HEK293 (cell line): Measurements from ENCODE around the gene LY6G6D.

Experiments
- CTCF ChIA-PET: fragments of 350-600 bp; formaldehyde crosslinking; extraction: SDS; loops from one replicate; lab custom pipeline; 2021; ENCODE audit warnings: antibody characterized with exemption; lab: Yijun Ruan, JAX
- POLR2A ChIA-PET: fragments of 300-600 bp; formaldehyde crosslinking; extraction: SDS; loops from one replicate; lab custom pipeline; 2020; ENCODE audit warnings: antibody characterized with exemption, inconsistent platforms; lab: Yijun Ruan, JAX
- H3K27ac ChIP-seq: fragments of 200-500 bp; sonication (Bioruptor generic); 2 replicates; pipeline ENCODE4 v1.5.1; 2014; ENCODE audit warnings: low read depth, low read length, control low read depth, inconsistent platforms; ENCODE audit errors: extremely low read depth
- H3K36me3 ChIP-seq, 2 experiments: fragments of 200-500 bp in 1 of 2; sonication (Bioruptor generic) in 1 of 2; 1 replicate in 1 of 2; 2 replicates in 1 of 2; pipeline ENCODE4 v1.5.1; 2014 to 2017; ENCODE audit warnings: inconsistent platforms in 2 of 2, low read length in 2 of 2; ENCODE audit not compliant: control insufficient read depth in 2 of 2, insufficient read depth in 1 of 2
- H3K4me1 ChIP-seq: fragments of 200-500 bp; sonication (Bioruptor generic); 2 replicates; pipeline ENCODE4 v1.5.1; 2014; ENCODE audit warnings: mild to moderate bottlenecking, low read length, inconsistent platforms; ENCODE audit not compliant: control insufficient read depth, insufficient read depth
- H3K4me3 ChIP-seq: 2 replicates; pipeline ENCODE4 v1.5.1; 2011; ENCODE audit warnings: low read depth, mild to moderate bottlenecking, control low read depth, low read length, moderate library complexity
- H3K9me3 ChIP-seq: fragments of 200-500 bp; sonication (Bioruptor generic); 2 replicates; pipeline ENCODE4 v1.5.1; 2014; ENCODE audit warnings: low read depth, low read length, inconsistent platforms; ENCODE audit not compliant: control insufficient read depth, insufficient read depth
- EGR2 ChIP-seq: fragments of 450-650 bp; formaldehyde crosslinking; IDR thresholded peaks from 2 replicates; pipeline ENCODE4 v1.5.1; 2016; ENCODE audit warnings: low read depth, missing biosample characterization, missing genetic modification characterization
- FEZF1 ChIP-seq: fragments of 450-650 bp; formaldehyde crosslinking; IDR thresholded peaks from 2 replicates; pipeline ENCODE4 v1.5.1; 2016; ENCODE audit warnings: missing biosample characterization, missing genetic modification characterization
- GLIS2 ChIP-seq: fragments of 450-650 bp; formaldehyde crosslinking; IDR thresholded peaks from 2 replicates; pipeline ENCODE4 v1.5.1; 2016; ENCODE audit warnings: missing biosample characterization, missing genetic modification characterization
- HOXD13 ChIP-seq: sonication (generic); formaldehyde crosslinking; IDR thresholded peaks from 2 replicates; pipeline ENCODE4 v1.8.0; 2022; ENCODE audit warnings: missing genetic modification reagents, borderline replicate concordance
- IKZF3 ChIP-seq: fragments of 450-650 bp; IDR thresholded peaks from 2 replicates; pipeline ENCODE4 v1.5.0; 2018; ENCODE audit warnings: missing biosample characterization, mild to moderate bottlenecking, missing genetic modification characterization, moderate library complexity
- KLF1 ChIP-seq: fragments of 450-650 bp; formaldehyde crosslinking; IDR thresholded peaks from 2 replicates; pipeline ENCODE4 v1.5.1; 2016; ENCODE audit warnings: missing biosample characterization, missing genetic modification characterization
- KLF7 ChIP-seq: fragments of 450-650 bp; formaldehyde crosslinking; IDR thresholded peaks from 2 replicates; pipeline ENCODE4 v1.5.1; 2016; ENCODE audit warnings: missing biosample characterization, missing genetic modification characterization, borderline replicate concordance
- MYNN ChIP-seq: fragments of 450-650 bp; formaldehyde crosslinking; IDR thresholded peaks from 2 replicates; pipeline ENCODE4 v1.5.1; 2016; ENCODE audit warnings: missing biosample characterization, missing genetic modification characterization, borderline replicate concordance
- RBAK ChIP-seq: fragments of 450-650 bp; formaldehyde crosslinking; IDR thresholded peaks from 2 replicates; pipeline ENCODE4 v1.5.1; 2016; ENCODE audit warnings: missing biosample characterization, missing genetic modification characterization
- SP2 ChIP-seq: fragments of 450-650 bp; formaldehyde crosslinking; IDR thresholded peaks from 2 replicates; pipeline ENCODE4 v1.5.1; 2016; ENCODE audit warnings: missing biosample characterization, missing genetic modification characterization
- SP3 ChIP-seq: fragments of 450-650 bp; formaldehyde crosslinking; IDR thresholded peaks from 2 replicates; pipeline ENCODE4 v1.5.1; 2016; ENCODE audit warnings: missing biosample characterization, missing genetic modification characterization
- WT1 ChIP-seq: fragments of 450-650 bp; formaldehyde crosslinking; IDR thresholded peaks from 2 replicates; pipeline ENCODE4 v1.5.1; 2016; ENCODE audit warnings: missing biosample characterization, missing genetic modification characterization
- ZBTB20 ChIP-seq: fragments of 450-650 bp; formaldehyde crosslinking; IDR thresholded peaks from 2 replicates; pipeline ENCODE4 v1.5.1; 2016; ENCODE audit warnings: missing biosample characterization, missing genetic modification characterization
- ZFHX2 ChIP-seq: fragments of 450-650 bp; formaldehyde crosslinking; conservative IDR thresholded peaks from 2 replicates; pipeline ENCODE4 v1.5.1; 2016; ENCODE audit warnings: missing biosample characterization, missing genetic modification characterization
- ZNF10 ChIP-seq: fragments of 450-650 bp; formaldehyde crosslinking; IDR thresholded peaks from 2 replicates; pipeline ENCODE4 v1.5.1; 2017; ENCODE audit warnings: missing biosample characterization, missing genetic modification characterization
- ZNF23 ChIP-seq: fragments of 450-650 bp; formaldehyde crosslinking; IDR thresholded peaks from 2 replicates; pipeline ENCODE4 v1.5.1; 2016; ENCODE audit warnings: missing biosample characterization, missing genetic modification characterization, borderline replicate concordance
- ZNF354C ChIP-seq: fragments of 450-650 bp; formaldehyde crosslinking; IDR thresholded peaks from 2 replicates; pipeline ENCODE4 v1.5.1; 2016; ENCODE audit warnings: missing biosample characterization, missing genetic modification characterization, low read depth, borderline replicate concordance
- ZNF548 ChIP-seq: fragments of 450-650 bp; formaldehyde crosslinking; IDR thresholded peaks from 2 replicates; pipeline ENCODE4 v1.5.1; 2016; ENCODE audit warnings: missing biosample characterization, missing genetic modification characterization
- ZNF560 ChIP-seq: fragments of 450-650 bp; formaldehyde crosslinking; IDR thresholded peaks from 2 replicates; pipeline ENCODE4 v1.5.1; 2017; ENCODE audit warnings: missing biosample characterization, missing genetic modification characterization, borderline replicate concordance
- ZNF654 ChIP-seq: fragments of 450-650 bp; formaldehyde crosslinking; IDR thresholded peaks from 2 replicates; pipeline ENCODE4 v1.5.1; 2016; ENCODE audit warnings: low read depth, missing biosample characterization, missing genetic modification characterization
- TF ChIP-seq, protein P1 (sequence below): fragments of 450-650 bp; formaldehyde crosslinking; IDR thresholded peaks from 2 replicates; pipeline ENCODE4 v1.5.1; 2017; ENCODE audit warnings: missing biosample characterization, mild to moderate bottlenecking, missing genetic modification characterization, moderate library complexity
- TF ChIP-seq, protein P2 (sequence below): fragments of 450-650 bp; formaldehyde crosslinking; IDR thresholded peaks from 2 replicates; pipeline ENCODE4 v1.5.1; 2017; ENCODE audit warnings: missing biosample characterization, missing genetic modification characterization
- TF ChIP-seq, protein P3 (sequence below): fragments of 450-650 bp; formaldehyde crosslinking; IDR thresholded peaks from 2 replicates; pipeline ENCODE4 v1.5.1; 2016; ENCODE audit warnings: missing biosample characterization, missing genetic modification characterization
- TF ChIP-seq, protein P4 (sequence below): fragments of 450-650 bp; formaldehyde crosslinking; IDR thresholded peaks from 2 replicates; pipeline ENCODE4 v1.5.1; 2017; ENCODE audit warnings: missing biosample characterization, missing genetic modification characterization
- TF ChIP-seq, protein P5 (sequence below): fragments of 450-650 bp; formaldehyde crosslinking; IDR thresholded peaks from 2 replicates; pipeline ENCODE4 v1.5.1; 2017; ENCODE audit warnings: missing biosample characterization, missing genetic modification characterization
- TF ChIP-seq, protein P6 (sequence below): fragments of 450-650 bp; formaldehyde crosslinking; IDR thresholded peaks from 2 replicates; pipeline ENCODE4 v1.5.1; 2016; ENCODE audit warnings: missing biosample characterization, missing genetic modification characterization

Gene LY6G6D

DNA sequence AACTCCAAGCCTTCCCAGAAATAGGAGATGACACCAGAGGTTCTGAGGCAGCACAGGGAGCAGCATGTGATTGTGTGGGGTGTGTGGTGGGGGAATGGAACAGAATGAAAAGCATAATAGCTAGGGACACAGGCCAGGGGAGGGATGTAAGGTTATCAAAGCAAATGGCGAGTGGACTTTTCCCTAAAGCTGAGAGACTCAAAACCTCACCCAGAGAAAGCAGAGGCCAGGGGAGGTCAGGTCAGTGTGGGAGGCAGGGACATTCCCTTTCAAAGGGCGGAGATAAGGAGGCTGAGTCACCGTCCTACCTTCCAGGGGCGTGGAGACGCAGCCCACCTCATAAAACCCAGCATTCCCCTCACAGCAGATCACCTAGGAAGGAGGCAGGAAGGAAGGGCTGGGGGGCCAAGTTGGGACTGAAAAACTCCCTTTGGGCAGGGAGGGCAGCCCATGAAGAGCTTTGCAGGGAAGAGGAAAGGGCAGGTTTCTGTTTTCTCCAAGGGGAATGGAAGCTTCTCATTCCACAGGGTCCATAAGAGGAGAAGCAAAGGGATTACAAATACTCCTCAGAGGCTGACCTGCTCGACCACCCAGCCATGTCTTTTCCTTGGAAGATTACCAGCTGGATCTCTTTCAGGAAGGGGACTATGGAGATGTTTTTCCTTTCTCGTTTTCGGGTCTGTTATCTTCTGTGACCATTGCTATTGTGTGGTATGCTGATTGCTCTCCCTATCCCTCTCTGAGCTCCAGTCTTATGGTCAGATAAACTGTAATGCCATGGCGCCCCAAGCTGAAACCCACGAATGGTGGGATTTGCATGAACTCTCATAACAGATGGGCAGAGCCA lies 24.7 kb upstream of the LY6G6D start (continued):
- TF ChIP-seq SP2 (tag by site-specific recombination), result peak; percentile 25; the same call in 1 of the 2 replicates
- no peak for TF ChIP-seq ZNF548
- no peak for TF ChIP-seq KLF7 (tag by site-specific recombination)
- TF ChIP-seq, protein P1, sequence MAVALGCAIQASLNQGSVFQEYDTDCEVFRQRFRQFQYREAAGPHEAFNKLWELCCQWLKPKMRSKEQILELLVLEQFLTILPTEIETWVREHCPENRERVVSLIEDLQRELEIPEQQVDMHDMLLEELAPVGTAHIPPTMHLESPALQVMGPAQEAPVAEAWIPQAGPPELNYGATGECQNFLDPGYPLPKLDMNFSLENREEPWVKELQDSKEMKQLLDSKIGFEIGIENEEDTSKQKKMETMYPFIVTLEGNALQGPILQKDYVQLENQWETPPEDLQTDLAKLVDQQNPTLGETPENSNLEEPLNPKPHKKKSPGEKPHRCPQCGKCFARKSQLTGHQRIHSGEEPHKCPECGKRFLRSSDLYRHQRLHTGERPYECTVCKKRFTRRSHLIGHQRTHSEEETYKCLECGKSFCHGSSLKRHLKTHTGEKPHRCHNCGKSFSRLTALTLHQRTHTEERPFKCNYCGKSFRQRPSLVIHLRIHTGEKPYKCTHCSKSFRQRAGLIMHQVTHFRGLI, result no peak
- peak; percentile 89 for TF ChIP-seq EGR2 (tag by site-specific recombination)
- TF ChIP-seq ZFHX2 (tag by site-specific recombination), result peak; percentile 90
- peak; percentile 93 for TF ChIP-seq KLF1 (tag by site-specific recombination)
- no peak for TF ChIP-seq ZNF560 (tag by site-specific recombination)
- TF ChIP-seq ZBTB20 (tag by site-specific recombination), result no peak
- TF ChIP-seq RBAK, result no peak
- TF ChIP-seq, protein P2, sequence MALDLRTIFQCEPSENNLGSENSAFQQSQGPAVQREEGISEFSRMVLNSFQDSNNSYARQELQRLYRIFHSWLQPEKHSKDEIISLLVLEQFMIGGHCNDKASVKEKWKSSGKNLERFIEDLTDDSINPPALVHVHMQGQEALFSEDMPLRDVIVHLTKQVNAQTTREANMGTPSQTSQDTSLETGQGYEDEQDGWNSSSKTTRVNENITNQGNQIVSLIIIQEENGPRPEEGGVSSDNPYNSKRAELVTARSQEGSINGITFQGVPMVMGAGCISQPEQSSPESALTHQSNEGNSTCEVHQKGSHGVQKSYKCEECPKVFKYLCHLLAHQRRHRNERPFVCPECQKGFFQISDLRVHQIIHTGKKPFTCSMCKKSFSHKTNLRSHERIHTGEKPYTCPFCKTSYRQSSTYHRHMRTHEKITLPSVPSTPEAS (tag by site-specific recombination), result no peak
- TF ChIP-seq, protein P3, sequence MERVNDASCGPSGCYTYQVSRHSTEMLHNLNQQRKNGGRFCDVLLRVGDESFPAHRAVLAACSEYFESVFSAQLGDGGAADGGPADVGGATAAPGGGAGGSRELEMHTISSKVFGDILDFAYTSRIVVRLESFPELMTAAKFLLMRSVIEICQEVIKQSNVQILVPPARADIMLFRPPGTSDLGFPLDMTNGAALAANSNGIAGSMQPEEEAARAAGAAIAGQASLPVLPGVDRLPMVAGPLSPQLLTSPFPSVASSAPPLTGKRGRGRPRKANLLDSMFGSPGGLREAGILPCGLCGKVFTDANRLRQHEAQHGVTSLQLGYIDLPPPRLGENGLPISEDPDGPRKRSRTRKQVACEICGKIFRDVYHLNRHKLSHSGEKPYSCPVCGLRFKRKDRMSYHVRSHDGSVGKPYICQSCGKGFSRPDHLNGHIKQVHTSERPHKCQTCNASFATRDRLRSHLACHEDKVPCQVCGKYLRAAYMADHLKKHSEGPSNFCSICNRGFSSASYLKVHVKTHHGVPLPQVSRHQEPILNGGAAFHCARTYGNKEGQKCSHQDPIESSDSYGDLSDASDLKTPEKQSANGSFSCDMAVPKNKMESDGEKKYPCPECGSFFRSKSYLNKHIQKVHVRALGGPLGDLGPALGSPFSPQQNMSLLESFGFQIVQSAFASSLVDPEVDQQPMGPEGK (tag by site-specific recombination), result 0 out of 2 replicates have a peak, but pooled peaks have one; percentile 39
- peak; percentile 18; the same call in 1 of the 2 replicates for TF ChIP-seq SP3 (tag by site-specific recombination)
- peak; percentile 41; the same call in 1 of the 2 replicates for TF ChIP-seq GLIS2 (tag by site-specific recombination)
- 0 out of 2 replicates have a peak, but pooled peaks have one; percentile 27 for TF ChIP-seq IKZF3 (tag by site-specific recombination)
- TF ChIP-seq, protein P4, sequence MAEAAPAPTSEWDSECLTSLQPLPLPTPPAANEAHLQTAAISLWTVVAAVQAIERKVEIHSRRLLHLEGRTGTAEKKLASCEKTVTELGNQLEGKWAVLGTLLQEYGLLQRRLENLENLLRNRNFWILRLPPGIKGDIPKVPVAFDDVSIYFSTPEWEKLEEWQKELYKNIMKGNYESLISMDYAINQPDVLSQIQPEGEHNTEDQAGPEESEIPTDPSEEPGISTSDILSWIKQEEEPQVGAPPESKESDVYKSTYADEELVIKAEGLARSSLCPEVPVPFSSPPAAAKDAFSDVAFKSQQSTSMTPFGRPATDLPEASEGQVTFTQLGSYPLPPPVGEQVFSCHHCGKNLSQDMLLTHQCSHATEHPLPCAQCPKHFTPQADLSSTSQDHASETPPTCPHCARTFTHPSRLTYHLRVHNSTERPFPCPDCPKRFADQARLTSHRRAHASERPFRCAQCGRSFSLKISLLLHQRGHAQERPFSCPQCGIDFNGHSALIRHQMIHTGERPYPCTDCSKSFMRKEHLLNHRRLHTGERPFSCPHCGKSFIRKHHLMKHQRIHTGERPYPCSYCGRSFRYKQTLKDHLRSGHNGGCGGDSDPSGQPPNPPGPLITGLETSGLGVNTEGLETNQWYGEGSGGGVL (tag by site-specific recombination), result no peak
- peak; percentile 89 for TF ChIP-seq WT1 (tag by site-specific recombination)

DNA sequence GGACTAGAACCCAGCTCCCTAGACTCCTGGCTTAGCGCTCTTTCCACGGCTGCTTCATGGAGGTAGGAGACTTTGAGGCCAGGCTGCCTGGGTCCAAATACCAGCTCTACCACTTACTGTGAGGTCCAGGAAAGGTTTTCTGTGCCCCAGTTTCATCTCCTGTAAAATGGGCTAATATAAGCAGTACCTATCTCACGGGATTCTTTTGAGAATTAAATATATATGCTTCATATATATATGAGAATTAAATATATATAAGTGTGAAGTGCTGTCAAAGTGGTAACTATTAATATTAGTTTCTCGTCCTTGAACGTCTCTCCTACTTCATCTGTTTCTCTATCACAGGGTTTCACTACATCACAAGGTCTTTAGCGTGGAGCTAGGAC lies 24.1 kb upstream of the LY6G6D start:
- Histone ChIP-seq H3K36me3 (peaks cover 0 to 77% of the 10 kb centered on the region in 2 experiments; a peak in 2 of 3 replicates), H3K4me1 (no peaks in the 10 kb centered on the region), H3K9me3 (no peaks in the 10 kb centered on the region)
- ChIA-PET POLR2A (interaction anchor here (0.6 to 2.4 kb wide), 5 partner anchors 12 to 1473 kb away, joined by 3 to 9 read pairs (median 4); partner anchors contain the start of genes ABHD16A, HSPA1A, HSPA1B and HSPA1L), CTCF (interaction anchor here (0.6 to 4.6 kb wide), 11 partner anchors 9 to 250 kb away, joined by 3 to 24 read pairs (median 4); partner anchors contain the start of genes ABHD16A, LY6G5B, LY6G5C and MPIG6B)
- no peak for TF ChIP-seq ZNF654 (tag by site-specific recombination)
- no peak for TF ChIP-seq ZNF10 (tag by site-specific recombination)
- TF ChIP-seq, protein P5, sequence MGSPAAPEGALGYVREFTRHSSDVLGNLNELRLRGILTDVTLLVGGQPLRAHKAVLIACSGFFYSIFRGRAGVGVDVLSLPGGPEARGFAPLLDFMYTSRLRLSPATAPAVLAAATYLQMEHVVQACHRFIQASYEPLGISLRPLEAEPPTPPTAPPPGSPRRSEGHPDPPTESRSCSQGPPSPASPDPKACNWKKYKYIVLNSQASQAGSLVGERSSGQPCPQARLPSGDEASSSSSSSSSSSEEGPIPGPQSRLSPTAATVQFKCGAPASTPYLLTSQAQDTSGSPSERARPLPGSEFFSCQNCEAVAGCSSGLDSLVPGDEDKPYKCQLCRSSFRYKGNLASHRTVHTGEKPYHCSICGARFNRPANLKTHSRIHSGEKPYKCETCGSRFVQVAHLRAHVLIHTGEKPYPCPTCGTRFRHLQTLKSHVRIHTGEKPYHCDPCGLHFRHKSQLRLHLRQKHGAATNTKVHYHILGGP (tag by site-specific recombination), result no peak
- TF ChIP-seq KLF1 (tag by site-specific recombination), result no peak
- no peak for TF ChIP-seq ZNF23 (tag by site-specific recombination)
- no peak for TF ChIP-seq FEZF1 (tag by site-specific recombination)
- no peak for TF ChIP-seq HOXD13
- no peak for TF ChIP-seq ZNF354C (tag by site-specific recombination)
- TF ChIP-seq, protein P6, sequence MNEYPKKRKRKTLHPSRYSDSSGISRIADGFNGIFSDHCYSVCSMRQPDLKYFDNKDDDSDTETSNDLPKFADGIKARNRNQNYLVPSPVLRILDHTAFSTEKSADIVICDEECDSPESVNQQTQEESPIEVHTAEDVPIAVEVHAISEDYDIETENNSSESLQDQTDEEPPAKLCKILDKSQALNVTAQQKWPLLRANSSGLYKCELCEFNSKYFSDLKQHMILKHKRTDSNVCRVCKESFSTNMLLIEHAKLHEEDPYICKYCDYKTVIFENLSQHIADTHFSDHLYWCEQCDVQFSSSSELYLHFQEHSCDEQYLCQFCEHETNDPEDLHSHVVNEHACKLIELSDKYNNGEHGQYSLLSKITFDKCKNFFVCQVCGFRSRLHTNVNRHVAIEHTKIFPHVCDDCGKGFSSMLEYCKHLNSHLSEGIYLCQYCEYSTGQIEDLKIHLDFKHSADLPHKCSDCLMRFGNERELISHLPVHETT, result no peak
- no peak for TF ChIP-seq MYNN (tag by site-specific recombination)
- TF ChIP-seq, all 188 proteins: peak for 0
- Histone ChIP-seq H3K4me3 (no peak overlapping the region), H3K27ac (no peak overlapping the region)
